8988T (cell line): Measurements from ENCODE around the gene OR1A2.
"Not testable (repeated sequence)": the region's sequence is repeated elsewhere in the genome, so short reads cannot be mapped to it uniquely, and the experiment has no call there.

ENCODE experiments used
- DNase-seq: peaks from one replicate; pipeline ENCODE4 v3.0.0; 2011

OR1A2 gene

GRCh38 chr17:3197219-3197618, at the start of gene OR1A2:
TSS of gene OR1A2 (plus strand) at chr17:3197519. CDS start at chr17:3197519, 0 bp downstream.
- no peak for DNase-seq

- DNase-seq: no peak
Observed at GRCh38 chr17:3157218-3157617, 40.1 kb upstream of the OR1A2 start.

- DNase-seq: no peak
Observed at GRCh38 chr17:3167574-3167973, 29.7 kb upstream of the OR1A2 start.

GRCh38 chr17:3189961-3190360, 7.4 kb upstream of the OR1A2 start:
- no peak for DNase-seq

- no peak for DNase-seq
Observed at GRCh38 chr17:3207367-3207766, 10.0 kb downstream of the OR1A2 start, which contains the start of gene OR1A1. TSS of gene OR1A1 (plus strand) at chr17:3207667. CDS start at chr17:3215621, 7,954 bp downstream.

GRCh38 chr17:3208484-3208883, 11.2 kb downstream of the OR1A2 start:
- DNase-seq: no peak

GRCh38 chr17:3213001-3213400, 15.7 kb downstream of the OR1A2 start:
- no peak for DNase-seq

GRCh38 chr17:3213587-3213986, 16.3 kb downstream of the OR1A2 start:
- no peak for DNase-seq

- not testable (repeated sequence) for DNase-seq
Observed at GRCh38 chr17:3219978-3220377, 22.7 kb downstream of the OR1A2 start.

- no peak for DNase-seq
Observed at GRCh38 chr17:3221850-3222249, 24.5 kb downstream of the OR1A2 start.

- DNase-seq: no peak
Observed at GRCh38 chr17:3222505-3222904, 25.2 kb downstream of the OR1A2 start.

- DNase-seq: not testable (repeated sequence)
Observed at GRCh38 chr17:3224721-3225352, 27.5 kb downstream of the OR1A2 start.

- DNase-seq: not testable (repeated sequence)
Observed at GRCh38 chr17:3232300-3232699, 35.0 kb downstream of the OR1A2 start.

GRCh38 chr17:3238685-3239084, 41.4 kb downstream of the OR1A2 start:
- DNase-seq: not testable (repeated sequence)

GRCh38 chr17:3241044-3241443, 43.7 kb downstream of the OR1A2 start:
- DNase-seq: not testable (repeated sequence)

- DNase-seq: not testable (repeated sequence)
Observed at GRCh38 chr17:3244841-3245240, 47.5 kb downstream of the OR1A2 start.
